Measurements from ENCODE around the gene PPP1R9B.

The PPP1R9B gene

DNA sequence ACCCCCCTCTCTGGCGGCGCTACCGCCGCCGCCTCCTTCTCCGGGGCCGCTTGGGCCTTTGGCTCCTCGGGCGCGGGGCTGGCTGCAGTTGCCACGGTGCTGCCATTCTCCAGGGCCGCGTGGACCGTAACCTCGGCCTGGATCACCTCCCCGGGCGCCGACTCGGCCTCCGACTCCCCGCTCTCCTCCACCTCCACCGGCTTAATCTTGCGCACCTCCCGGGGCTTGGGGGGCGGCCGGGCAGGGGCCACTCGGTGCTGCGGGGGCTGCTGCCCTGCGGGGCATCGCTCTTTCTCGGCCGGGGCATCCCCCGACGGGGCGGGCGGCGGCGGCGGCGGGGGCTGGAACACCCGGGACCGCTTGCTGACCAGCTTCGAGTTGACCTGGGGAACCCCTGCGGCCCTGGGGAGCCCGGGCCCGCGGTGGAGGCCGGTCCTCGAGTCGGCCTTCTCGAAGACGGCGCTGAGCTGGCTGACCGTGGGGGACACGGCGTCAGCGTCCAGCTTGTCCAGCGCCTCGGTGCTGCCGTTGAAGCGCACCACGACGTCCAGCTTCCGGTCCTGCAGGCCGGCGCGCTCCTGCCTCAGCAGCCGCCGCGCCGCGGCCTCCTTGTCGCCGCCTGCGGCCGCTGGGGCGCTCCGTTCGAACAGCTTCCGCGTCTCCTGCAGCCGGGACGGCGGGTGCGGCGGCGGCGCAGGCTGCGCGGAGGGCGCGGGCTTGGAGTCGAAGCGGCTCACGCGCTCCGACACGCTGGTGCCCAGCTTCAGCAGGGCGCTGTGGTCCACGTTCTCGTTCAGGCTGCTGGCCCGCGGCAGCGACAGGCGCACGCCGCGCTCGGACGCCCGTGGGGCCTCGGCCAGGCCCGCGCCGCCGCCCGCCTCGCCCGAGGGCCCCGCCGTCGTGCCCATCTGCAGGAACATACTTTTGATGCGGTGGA, 792 bp downstream of the PPP1R9B start:
- H3K36me3 ChIP-seq (ENCODE audit: low read depth), result peaks cover 31% of the 10 kb centered on the region
- TF ChIP-seq, protein P1, sequence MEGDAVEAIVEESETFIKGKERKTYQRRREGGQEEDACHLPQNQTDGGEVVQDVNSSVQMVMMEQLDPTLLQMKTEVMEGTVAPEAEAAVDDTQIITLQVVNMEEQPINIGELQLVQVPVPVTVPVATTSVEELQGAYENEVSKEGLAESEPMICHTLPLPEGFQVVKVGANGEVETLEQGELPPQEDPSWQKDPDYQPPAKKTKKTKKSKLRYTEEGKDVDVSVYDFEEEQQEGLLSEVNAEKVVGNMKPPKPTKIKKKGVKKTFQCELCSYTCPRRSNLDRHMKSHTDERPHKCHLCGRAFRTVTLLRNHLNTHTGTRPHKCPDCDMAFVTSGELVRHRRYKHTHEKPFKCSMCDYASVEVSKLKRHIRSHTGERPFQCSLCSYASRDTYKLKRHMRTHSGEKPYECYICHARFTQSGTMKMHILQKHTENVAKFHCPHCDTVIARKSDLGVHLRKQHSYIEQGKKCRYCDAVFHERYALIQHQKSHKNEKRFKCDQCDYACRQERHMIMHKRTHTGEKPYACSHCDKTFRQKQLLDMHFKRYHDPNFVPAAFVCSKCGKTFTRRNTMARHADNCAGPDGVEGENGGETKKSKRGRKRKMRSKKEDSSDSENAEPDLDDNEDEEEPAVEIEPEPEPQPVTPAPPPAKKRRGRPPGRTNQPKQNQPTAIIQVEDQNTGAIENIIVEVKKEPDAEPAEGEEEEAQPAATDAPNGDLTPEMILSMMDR (IDR thresholded peaks at IDR 0.05; ENCODE audit: poor library complexity, severe bottlenecking), result no peak
- DNase-seq (ENCODE audit: low spot score), result peak; percentile 69
- H3K27ac ChIP-seq (ENCODE audit: poor library complexity, severe bottlenecking), result peak overlapping the region; percentile 95
- peak overlapping the region; percentile 89 for H3K4me3 ChIP-seq (ENCODE audit: severe bottlenecking)
- H3K9me3 ChIP-seq (ENCODE audit: severe bottlenecking), result no peaks in the 10 kb centered on the region
- no peak for ATAC-seq (ENCODE audit: low read depth)
- no peaks in the 10 kb centered on the region for H3K27me3 ChIP-seq (ENCODE audit: insufficient read depth, poor library complexity, severe bottlenecking)
- peaks cover 43% of the 10 kb centered on the region for H3K4me1 ChIP-seq (ENCODE audit: insufficient read depth, poor library complexity, severe bottlenecking)

DNA sequence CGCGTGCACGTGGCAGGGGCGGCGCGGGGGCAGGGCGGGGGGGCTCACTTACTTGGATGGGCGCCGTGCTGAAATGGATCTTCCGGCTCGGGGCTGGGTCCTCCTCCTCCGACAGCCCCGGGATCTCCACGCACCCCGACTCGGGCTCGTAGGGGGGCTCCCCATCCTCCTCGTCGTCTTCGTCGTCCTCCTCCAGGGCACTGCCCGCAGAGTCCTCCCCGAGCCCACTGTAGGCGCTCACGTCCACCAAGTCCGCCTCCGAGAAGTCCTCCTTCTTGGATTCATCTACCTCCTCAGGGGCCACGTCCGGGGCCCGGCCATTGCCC, 1.4 kb downstream of the PPP1R9B start:
- Histone ChIP-seq H3K36me3 (ENCODE audit: low read depth) (peaks cover 37% of the 10 kb centered on the region), H3K4me3 (ENCODE audit: severe bottlenecking) (peak overlapping the region; percentile 89), H3K27ac (ENCODE audit: poor library complexity, severe bottlenecking) (peak overlapping the region; percentile 95), H3K27me3 (ENCODE audit: insufficient read depth, poor library complexity, severe bottlenecking) (no peaks in the 10 kb centered on the region), H3K9me3 (ENCODE audit: severe bottlenecking) (no peaks in the 10 kb centered on the region), H3K4me1 (ENCODE audit: insufficient read depth, poor library complexity, severe bottlenecking) (peaks cover 36% of the 10 kb centered on the region)
- TF ChIP-seq, protein P1 (IDR thresholded peaks at IDR 0.05; ENCODE audit: poor library complexity, severe bottlenecking), result no peak
- ATAC-seq (ENCODE audit: low read depth), result no peak
- DNase-seq (ENCODE audit: low spot score), result no peak

DNA sequence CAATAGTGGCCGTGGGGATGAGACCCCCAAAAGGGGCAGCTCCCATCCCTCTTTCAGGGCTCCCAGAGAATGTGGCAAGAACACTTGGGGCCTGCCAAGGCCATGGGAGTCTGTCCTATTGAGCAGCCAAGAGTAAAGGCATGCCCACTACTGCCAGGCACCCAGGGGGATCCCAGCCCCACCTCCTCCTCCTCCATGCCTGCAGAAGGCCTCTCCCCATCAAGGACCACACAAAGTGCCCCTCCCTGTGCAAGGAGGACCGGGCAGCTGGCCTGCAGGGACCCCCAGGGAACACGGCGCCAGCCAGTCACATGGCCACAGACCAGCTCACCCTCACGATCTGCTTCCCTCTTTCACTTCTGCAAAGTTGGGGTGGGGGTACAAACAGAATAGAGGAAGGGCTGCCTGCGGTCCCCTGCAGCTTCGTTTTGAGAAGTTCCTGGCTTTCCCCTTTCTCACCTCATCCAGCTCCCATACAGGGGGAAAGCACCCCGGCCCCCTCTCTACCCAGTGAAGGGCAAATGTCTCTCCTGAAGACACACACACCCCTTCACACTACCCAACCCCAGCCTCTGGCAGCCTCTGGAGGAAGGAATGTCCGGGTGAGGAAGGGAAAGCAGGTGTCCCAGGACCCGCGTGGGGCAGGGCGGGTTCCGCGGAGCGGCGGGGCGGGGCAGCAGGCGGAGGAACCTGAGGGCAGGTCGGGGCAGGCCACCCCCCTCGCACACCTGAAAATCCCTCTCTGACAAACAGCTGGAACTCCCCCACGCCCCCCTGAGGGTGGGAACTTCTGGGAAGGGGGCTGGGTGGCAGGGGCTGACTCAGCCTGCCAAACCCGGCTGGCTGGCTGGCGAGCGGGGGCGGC, 2.0 kb downstream of the PPP1R9B start:
- peak overlapping the region; percentile 95 for H3K27ac ChIP-seq (ENCODE audit: poor library complexity, severe bottlenecking)
- H3K36me3 ChIP-seq (ENCODE audit: low read depth), result peaks cover 43% of the 10 kb centered on the region
- peak; percentile 44 for ATAC-seq (ENCODE audit: low read depth)
- no peaks in the 10 kb centered on the region for H3K27me3 ChIP-seq (ENCODE audit: insufficient read depth, poor library complexity, severe bottlenecking)
- H3K4me1 ChIP-seq (ENCODE audit: insufficient read depth, poor library complexity, severe bottlenecking), result peaks cover 30% of the 10 kb centered on the region
- peak overlapping the region; percentile 89 for H3K4me3 ChIP-seq (ENCODE audit: severe bottlenecking)
- H3K9me3 ChIP-seq (ENCODE audit: severe bottlenecking), result no peaks in the 10 kb centered on the region
- TF ChIP-seq, protein P1 (IDR thresholded peaks at IDR 0.05; ENCODE audit: poor library complexity, severe bottlenecking), result peak; percentile 45
- DNase-seq (ENCODE audit: low spot score), result peak; percentile 93

DNA sequence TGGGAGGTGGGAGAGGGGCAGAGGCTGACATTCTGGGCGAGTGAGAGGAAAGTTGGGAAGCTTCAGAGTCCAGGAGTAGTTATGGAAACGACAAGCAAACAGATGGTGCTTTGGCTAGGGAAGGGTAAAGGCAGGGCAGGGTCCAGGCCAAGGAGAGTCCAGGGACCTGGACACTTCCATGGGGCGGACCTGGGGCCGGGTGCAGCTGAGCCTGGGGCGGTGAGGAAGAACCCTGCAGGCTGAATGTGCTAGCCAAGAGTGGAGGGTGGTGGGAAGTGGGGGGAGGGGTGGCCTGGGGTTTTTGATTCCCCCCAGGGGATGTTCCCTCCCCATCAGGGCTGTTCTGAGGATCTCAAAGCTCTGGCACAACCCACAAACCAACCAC, 2.6 kb downstream of the PPP1R9B start:
- no peaks in the 10 kb centered on the region for H3K27me3 ChIP-seq (ENCODE audit: insufficient read depth, poor library complexity, severe bottlenecking)
- no peak for ATAC-seq (ENCODE audit: low read depth)
- no peak for DNase-seq (ENCODE audit: low spot score)
- TF ChIP-seq, protein P1 (IDR thresholded peaks at IDR 0.05; ENCODE audit: poor library complexity, severe bottlenecking), result no peak
- H3K4me1 ChIP-seq (ENCODE audit: insufficient read depth, poor library complexity, severe bottlenecking), result peaks cover 26% of the 10 kb centered on the region
- peaks cover 47% of the 10 kb centered on the region for H3K36me3 ChIP-seq (ENCODE audit: low read depth)
- H3K27ac ChIP-seq (ENCODE audit: poor library complexity, severe bottlenecking), result peak overlapping the region; percentile 95
- peak overlapping the region; percentile 89 for H3K4me3 ChIP-seq (ENCODE audit: severe bottlenecking)
- H3K9me3 ChIP-seq (ENCODE audit: severe bottlenecking), result no peaks in the 10 kb centered on the region

Measured in RWPE2 (cell line).